ENCODE measurements around the gene LRRC40. TPM values are rescaled to one million over a fixed set of nuclear protein-coding genes. Genes with fewer than 3 reads are reported as not detected.

The LRRC40 gene
- total RNA-seq, 6 donors from 2014 or later = 7.5 to 18.3 (median 11.3) TPM

Small RNA genes within 50 kb of the gene (small RNA-seq; reads per million reads assigned to genes)
- gene RN7SL242P = 0 to 0.07 (median 0.03) reads per million in 4 donors

Other genes with a start within 250 kb of the LRRC40 start
- gene SRSF11, start 15.8 kb upstream of the LRRC40 start, total RNA-seq = 100 to 1,000 TPM in 5 of 6 donors, 10 to 100 TPM in 1; 97.6 to 662 (median 145) TPM
- 10 to 100 TPM; 13.0 to 37.4 (median 20.6) TPM for gene ANKRD13C, start 149.1 kb upstream of the LRRC40 start, total RNA-seq
- 1 to 10 TPM; 2.4 to 9.7 (median 5.9) TPM for gene CTH, start 205.7 kb upstream of the LRRC40 start, total RNA-seq